ENCODE results near the gene BEAN1.
"Not testable (repeated sequence)": the region's sequence is repeated elsewhere in the genome, so short reads cannot be mapped to it uniquely, and the experiment has no call there.

BEAN1 gene

GRCh38 chr16:66488505-66488904, 61.4 kb downstream of the BEAN1 start:
- no peak for DNase-seq

- DNase-seq = no peak
Observed at GRCh38 chr16:66489385-66489784, 62.3 kb downstream of the BEAN1 start.

- DNase-seq = no peak
Observed at GRCh38 chr16:66489818-66490217, 62.7 kb downstream of the BEAN1 start.

GRCh38 chr16:66490774-66491715, 64.0 kb downstream of the BEAN1 start:
- DNase-seq = no peak

- no peak for DNase-seq
Observed at GRCh38 chr16:66491716-66492064, 64.6 kb downstream of the BEAN1 start.

GRCh38 chr16:66493490-66494401, 66.7 kb downstream of the BEAN1 start:
- no peak for DNase-seq

GRCh38 chr16:66494916-66495315, 67.8 kb downstream of the BEAN1 start:
- no peak for DNase-seq

GRCh38 chr16:66495440-66495839, 68.3 kb downstream of the BEAN1 start:
- no peak for DNase-seq

GRCh38 chr16:66496226-66496625, 69.1 kb downstream of the BEAN1 start:
- DNase-seq = not testable (repeated sequence)

- not testable (repeated sequence) for DNase-seq
Observed at GRCh38 chr16:66497921-66498320, 70.8 kb downstream of the BEAN1 start.

- DNase-seq = not testable (repeated sequence)
Observed at GRCh38 chr16:66501563-66501962, 74.5 kb downstream of the BEAN1 start.

GRCh38 chr16:66502020-66502913, 75.2 kb downstream of the BEAN1 start:
- DNase-seq = no peak

- DNase-seq = no peak
Observed at GRCh38 chr16:66503030-66503429, 75.9 kb downstream of the BEAN1 start.

GRCh38 chr16:66503612-66504011, 76.5 kb downstream of the BEAN1 start:
- no peak for DNase-seq

GRCh38 chr16:66507731-66508239, 80.7 kb downstream of the BEAN1 start:
- no peak for DNase-seq

- no peak for DNase-seq
Observed at GRCh38 chr16:66508248-66508913, 81.3 kb downstream of the BEAN1 start.

GRCh38 chr16:66508914-66509496, 81.9 kb downstream of the BEAN1 start:
- DNase-seq = no peak

- no peak for DNase-seq
Observed at GRCh38 chr16:66509576-66509975, 82.5 kb downstream of the BEAN1 start.

- no peak for DNase-seq
Observed at GRCh38 chr16:66510298-66510697, 83.2 kb downstream of the BEAN1 start.

GRCh38 chr16:66510711-66511601, 83.9 kb downstream of the BEAN1 start:
- no peak for DNase-seq
